Measurements from ENCODE around the gene TAMALIN.

TAMALIN gene

DNA sequence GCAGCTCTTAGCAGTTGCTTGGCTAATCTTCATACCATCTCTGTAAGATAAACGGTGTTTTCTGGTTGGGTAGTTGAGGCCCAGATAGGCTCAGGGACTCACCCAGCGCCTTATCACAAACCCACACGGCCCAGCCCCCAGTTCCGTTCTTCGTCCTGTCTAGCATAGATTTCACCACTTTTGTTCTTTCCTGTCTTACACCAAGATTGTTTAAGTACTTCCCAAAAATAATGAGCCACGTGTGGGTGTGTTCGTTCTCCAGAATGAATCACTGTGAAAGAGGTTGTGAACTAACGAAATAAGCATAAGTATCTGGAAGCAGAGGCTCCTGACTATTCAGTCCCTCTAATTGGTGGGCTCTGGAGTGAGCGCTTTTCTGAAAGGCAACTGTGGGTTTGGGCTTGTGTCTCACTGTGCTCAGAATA lies 33.9 kb upstream of the TAMALIN start:
- Histone ChIP-seq H3K9me3 (ENCODE audit: control extremely low read depth in 1 of 5, control insufficient read depth in 4 of 5, insufficient read depth in 2 of 5, low read depth in 1 of 5, low read length in 4 of 5) (no peaks in the 10 kb centered on the region), H3K36me3 (ENCODE audit: control insufficient read depth in 4 of 4, insufficient read depth in 4 of 4, low read length in 3 of 4) (peaks cover 0 to 22% (median 16%) of the 10 kb centered on the region in 4 experiments), H3K27me3 (replicated peaks in 2 of 5; ENCODE audit: control insufficient read depth in 4 of 5, insufficient read depth in 5 of 5, low read length in 4 of 5) (no peaks in the 10 kb centered on the region), H3K4me1 (ENCODE audit: control extremely low read depth in 1 of 4, control insufficient read depth in 4 of 4, insufficient read depth in 4 of 4, low read length in 3 of 4) (peaks cover 49 to 79% (median 57%) of the 10 kb centered on the region in 4 experiments), H3K27ac (ENCODE audit: insufficient read depth in 1 of 2, low read depth in 1 of 2, low read length in 2 of 2, poor library complexity in 1 of 2, severe bottlenecking in 2 of 2) (no peak overlapping the region), H3K4me3 (ENCODE audit: control insufficient read depth in 1 of 7, extremely low read depth in 1 of 7, insufficient read depth in 4 of 7, low read depth in 2 of 7, low read length in 6 of 7) (peak overlapping the region in 4 of 7 experiments; percentile 5 to 61 (median 26))
- POLR2A ChIA-PET: interaction anchor here (0.6 to 1.2 kb wide), 2 partner anchors 15 to 24 kb away, joined by 3 read pairs; no protein-coding TSS in a partner anchor
- DNase-seq: peak; percentile 87 to 95 (median 92)
- CTCF ChIA-PET: interaction anchor here (1.1 to 2.7 kb wide), 3 partner anchors 23 to 53 kb away, joined by 3 to 10 read pairs (median 8); no protein-coding TSS in a partner anchor
- 0% methylated on average over 6 of the region's 9 CpGs for WGBS (ENCODE audit: insufficient coverage)

DNA sequence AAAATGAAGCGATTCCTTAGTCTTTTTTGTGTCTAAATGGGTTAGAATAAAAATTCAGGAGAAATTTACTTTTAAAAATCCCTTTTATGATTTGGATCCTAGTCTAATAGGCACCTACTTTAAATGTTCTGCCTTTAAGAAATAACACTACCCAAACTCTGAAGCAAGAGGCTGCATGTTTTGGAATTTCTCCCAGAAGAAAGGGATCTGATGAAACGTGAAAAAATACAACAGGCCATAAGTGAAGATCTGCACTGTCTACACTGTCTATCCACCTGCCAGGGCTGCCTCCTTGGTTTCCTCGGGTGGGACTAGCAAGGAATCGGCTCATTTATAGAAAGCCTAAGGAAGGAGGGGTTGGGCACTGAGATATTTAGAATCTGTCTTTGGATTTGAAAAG lies 33.2 kb upstream of the TAMALIN start:
- H3K27me3 ChIP-seq (replicated peaks in 2 of 5; ENCODE audit: control insufficient read depth in 4 of 5, insufficient read depth in 5 of 5, low read length in 4 of 5): no peaks in the 10 kb centered on the region
- WGBS (ENCODE audit: insufficient coverage): 80% methylated on average over 2 of the region's 4 CpGs
- CTCF ChIA-PET: interaction anchor here (1.5 kb wide), 1 partner anchor 23 kb away, joined by 3 read pairs; no protein-coding TSS in a partner anchor
- H3K4me1 ChIP-seq (ENCODE audit: control extremely low read depth in 1 of 4, control insufficient read depth in 4 of 4, insufficient read depth in 4 of 4, low read length in 3 of 4): peaks cover 49 to 79% (median 57%) of the 10 kb centered on the region in 4 experiments
- H3K27ac ChIP-seq (ENCODE audit: insufficient read depth in 1 of 2, low read depth in 1 of 2, low read length in 2 of 2, poor library complexity in 1 of 2, severe bottlenecking in 2 of 2): no peak overlapping the region
- DNase-seq: no peak
- no peaks in the 10 kb centered on the region for H3K9me3 ChIP-seq (ENCODE audit: control extremely low read depth in 1 of 5, control insufficient read depth in 4 of 5, insufficient read depth in 2 of 5, low read depth in 1 of 5, low read length in 4 of 5)
- no peak overlapping the region for H3K4me3 ChIP-seq (ENCODE audit: control insufficient read depth in 1 of 7, extremely low read depth in 1 of 7, insufficient read depth in 4 of 7, low read depth in 2 of 7, low read length in 6 of 7)
- POLR2A ChIA-PET: no interaction called here
- peaks cover 0 to 27% (median 16%) of the 10 kb centered on the region in 4 experiments for H3K36me3 ChIP-seq (ENCODE audit: control insufficient read depth in 4 of 4, insufficient read depth in 4 of 4, low read length in 3 of 4)

DNA sequence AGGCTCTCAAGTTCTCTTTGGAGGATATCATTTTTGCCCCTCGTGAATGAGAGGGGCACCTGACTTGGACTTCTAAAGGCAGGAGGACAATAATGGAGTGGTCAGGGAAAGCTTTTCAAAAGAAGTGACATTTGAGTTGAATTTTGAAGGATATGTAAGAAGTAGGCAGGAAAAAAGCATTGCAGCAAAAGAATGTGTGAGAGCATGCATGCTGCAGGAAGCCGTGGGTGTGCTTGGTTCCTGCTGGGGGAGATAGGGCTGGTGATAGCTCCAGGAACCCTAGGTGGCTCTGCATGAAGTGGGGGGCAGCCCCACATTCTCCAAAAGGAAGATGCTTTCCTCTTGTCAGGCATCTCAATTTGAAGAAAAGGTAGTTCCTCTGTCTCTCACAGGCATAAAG lies 32.1 kb upstream of the TAMALIN start:
- Histone ChIP-seq H3K4me3 (ENCODE audit: control insufficient read depth in 1 of 7, extremely low read depth in 1 of 7, insufficient read depth in 4 of 7, low read depth in 2 of 7, low read length in 6 of 7) (peak overlapping the region in 3 of 7 experiments; percentile 8 to 35 (median 9)), H3K27me3 (replicated peaks in 2 of 5; ENCODE audit: control insufficient read depth in 4 of 5, insufficient read depth in 5 of 5, low read length in 4 of 5) (no peaks in the 10 kb centered on the region), H3K9me3 (ENCODE audit: control extremely low read depth in 1 of 5, control insufficient read depth in 4 of 5, insufficient read depth in 2 of 5, low read depth in 1 of 5, low read length in 4 of 5) (no peaks in the 10 kb centered on the region), H3K36me3 (ENCODE audit: control insufficient read depth in 4 of 4, insufficient read depth in 4 of 4, low read length in 3 of 4) (peaks cover 0 to 29% (median 16%) of the 10 kb centered on the region in 4 experiments), H3K27ac (ENCODE audit: insufficient read depth in 1 of 2, low read depth in 1 of 2, low read length in 2 of 2, poor library complexity in 1 of 2, severe bottlenecking in 2 of 2) (no peak overlapping the region), H3K4me1 (ENCODE audit: control extremely low read depth in 1 of 4, control insufficient read depth in 4 of 4, insufficient read depth in 4 of 4, low read length in 3 of 4) (peaks cover 49 to 79% (median 57%) of the 10 kb centered on the region in 4 experiments)
- POLR2A ChIA-PET: interaction anchor here (0.8 kb wide), 1 partner anchor 48 kb away, joined by 5 read pairs; no protein-coding TSS in a partner anchor
- CTCF ChIA-PET: interaction anchor here (0.7 to 2.7 kb wide), 12 partner anchors 8 to 85 kb away, joined by 3 to 13 read pairs (median 4); no protein-coding TSS in a partner anchor
- 0% methylated on average over 2 of the region's 2 CpGs for WGBS (ENCODE audit: insufficient coverage)
- no peak for DNase-seq

DNA sequence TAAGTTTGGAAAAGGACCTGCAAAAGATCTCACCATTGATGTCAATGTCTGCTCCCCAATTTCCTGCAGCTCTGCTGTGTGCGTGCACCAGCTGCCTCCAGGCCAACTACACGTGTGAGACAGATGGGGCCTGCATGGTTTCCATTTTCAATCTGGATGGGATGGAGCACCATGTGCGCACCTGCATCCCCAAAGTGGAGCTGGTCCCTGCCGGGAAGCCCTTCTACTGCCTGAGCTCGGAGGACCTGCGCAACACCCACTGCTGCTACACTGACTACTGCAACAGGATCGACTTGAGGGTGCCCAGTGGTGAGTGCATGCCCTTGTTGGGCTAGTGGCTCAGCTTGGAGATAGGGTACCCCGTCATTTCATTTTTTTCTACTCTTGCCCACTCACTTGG lies 31.6 kb upstream of the TAMALIN start:
- no peak for DNase-seq
- ChIA-PET POLR2A (interaction anchor here (0.8 kb wide), 1 partner anchor 48 kb away, joined by 5 read pairs; no protein-coding TSS in a partner anchor), CTCF (interaction anchor here (0.7 to 2.7 kb wide), 11 partner anchors 9 to 86 kb away, joined by 3 to 13 read pairs (median 4); no protein-coding TSS in a partner anchor)
- 89% methylated on average over 5 of the region's 8 CpGs for WGBS (ENCODE audit: insufficient coverage)
- no peaks in the 10 kb centered on the region for H3K9me3 ChIP-seq (ENCODE audit: control extremely low read depth in 1 of 5, control insufficient read depth in 4 of 5, insufficient read depth in 2 of 5, low read depth in 1 of 5, low read length in 4 of 5)
- no peaks in the 10 kb centered on the region for H3K27me3 ChIP-seq (replicated peaks in 2 of 5; ENCODE audit: control insufficient read depth in 4 of 5, insufficient read depth in 5 of 5, low read length in 4 of 5)
- H3K4me3 ChIP-seq (ENCODE audit: control insufficient read depth in 1 of 7, extremely low read depth in 1 of 7, insufficient read depth in 4 of 7, low read depth in 2 of 7, low read length in 6 of 7): no peak overlapping the region
- no peak overlapping the region for H3K27ac ChIP-seq (ENCODE audit: insufficient read depth in 1 of 2, low read depth in 1 of 2, low read length in 2 of 2, poor library complexity in 1 of 2, severe bottlenecking in 2 of 2)
- H3K4me1 ChIP-seq (ENCODE audit: control extremely low read depth in 1 of 4, control insufficient read depth in 4 of 4, insufficient read depth in 4 of 4, low read length in 3 of 4): peaks cover 49 to 76% (median 53%) of the 10 kb centered on the region in 4 experiments
- peaks cover 0 to 30% (median 17%) of the 10 kb centered on the region in 4 experiments for H3K36me3 ChIP-seq (ENCODE audit: control insufficient read depth in 4 of 4, insufficient read depth in 4 of 4, low read length in 3 of 4)

DNA sequence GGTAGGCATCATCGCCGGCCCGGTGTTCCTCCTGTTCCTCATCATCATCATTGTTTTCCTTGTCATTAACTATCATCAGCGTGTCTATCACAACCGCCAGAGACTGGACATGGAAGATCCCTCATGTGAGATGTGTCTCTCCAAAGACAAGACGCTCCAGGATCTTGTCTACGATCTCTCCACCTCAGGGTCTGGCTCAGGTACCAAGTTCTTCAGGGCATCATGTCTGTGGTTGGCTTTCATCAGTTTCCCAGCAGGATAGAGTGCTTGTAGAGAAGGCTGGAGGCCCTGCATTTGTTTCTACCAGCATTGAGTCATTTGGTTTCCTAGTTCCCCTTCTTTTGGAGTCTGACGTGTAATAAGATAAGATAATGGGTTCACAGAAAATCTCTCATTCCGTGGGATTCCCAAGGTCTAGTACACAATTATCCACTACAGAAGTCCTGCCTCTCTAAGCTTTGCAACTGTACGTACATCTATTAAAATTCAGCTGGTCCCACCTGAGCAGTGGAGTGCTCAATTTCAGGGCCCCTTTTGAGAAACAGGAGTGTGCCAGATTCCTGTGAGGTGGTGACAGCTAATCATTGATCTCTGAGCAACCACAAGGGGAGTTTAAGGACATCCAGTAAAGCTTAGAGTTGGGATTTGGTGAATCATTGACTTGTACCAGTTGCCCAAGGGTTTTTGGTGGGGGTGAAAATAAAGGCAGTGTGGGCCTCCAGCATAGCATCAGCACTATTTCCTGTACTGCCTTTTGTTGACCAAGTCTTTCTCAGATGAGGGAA lies 30.2 kb upstream of the TAMALIN start:
- no peaks in the 10 kb centered on the region for H3K9me3 ChIP-seq (ENCODE audit: control extremely low read depth in 1 of 5, control insufficient read depth in 4 of 5, insufficient read depth in 2 of 5, low read depth in 1 of 5, low read length in 4 of 5)
- no peak overlapping the region for H3K4me3 ChIP-seq (ENCODE audit: control insufficient read depth in 1 of 7, extremely low read depth in 1 of 7, insufficient read depth in 4 of 7, low read depth in 2 of 7, low read length in 6 of 7)
- H3K36me3 ChIP-seq (ENCODE audit: control insufficient read depth in 4 of 4, insufficient read depth in 4 of 4, low read length in 3 of 4): peaks cover 0 to 34% (median 22%) of the 10 kb centered on the region in 4 experiments
- ChIA-PET CTCF (interaction anchor here (0.9 to 2.7 kb wide), 18 partner anchors 16 to 108 kb away, joined by 3 to 13 read pairs (median 4); no protein-coding TSS in a partner anchor), POLR2A (no interaction called here)
- no peak overlapping the region for H3K27ac ChIP-seq (ENCODE audit: insufficient read depth in 1 of 2, low read depth in 1 of 2, low read length in 2 of 2, poor library complexity in 1 of 2, severe bottlenecking in 2 of 2)
- H3K4me1 ChIP-seq (ENCODE audit: control extremely low read depth in 1 of 4, control insufficient read depth in 4 of 4, insufficient read depth in 4 of 4, low read length in 3 of 4): peaks cover 37 to 66% (median 43%) of the 10 kb centered on the region in 4 experiments
- WGBS (ENCODE audit: insufficient coverage): 100% methylated on average over 5 of the region's 10 CpGs
- no peak for DNase-seq
- no peaks in the 10 kb centered on the region for H3K27me3 ChIP-seq (replicated peaks in 2 of 5; ENCODE audit: control insufficient read depth in 4 of 5, insufficient read depth in 5 of 5, low read length in 4 of 5)

DNA sequence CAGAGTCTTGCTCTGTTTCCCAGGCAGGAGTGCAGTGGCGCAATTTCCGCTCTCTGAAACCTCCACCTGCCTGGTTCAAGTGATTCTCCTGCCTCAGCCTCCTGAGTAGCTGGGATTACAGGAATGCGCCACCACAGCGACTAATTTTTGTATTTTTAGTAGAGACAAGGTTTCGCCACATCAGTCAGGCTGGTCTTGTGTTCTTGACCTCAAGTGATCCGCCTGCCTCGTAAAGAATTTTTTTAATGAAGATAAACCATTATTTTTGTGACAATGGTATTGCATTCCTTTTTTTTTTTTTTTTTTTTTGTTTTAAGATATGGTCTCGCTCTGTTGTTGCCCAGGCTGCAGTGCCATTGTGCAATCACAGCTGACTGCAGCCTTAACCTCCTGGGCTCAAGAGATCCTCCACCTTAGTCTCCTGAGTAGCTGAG lies 29.4 kb upstream of the TAMALIN start:
- 100% methylated on average over 5 of the region's 8 CpGs for WGBS (ENCODE audit: insufficient coverage)
- Histone ChIP-seq H3K27me3 (replicated peaks in 2 of 5; ENCODE audit: control insufficient read depth in 4 of 5, insufficient read depth in 5 of 5, low read length in 4 of 5) (no peaks in the 10 kb centered on the region), H3K9me3 (ENCODE audit: control extremely low read depth in 1 of 5, control insufficient read depth in 4 of 5, insufficient read depth in 2 of 5, low read depth in 1 of 5, low read length in 4 of 5) (no peaks in the 10 kb centered on the region), H3K4me1 (ENCODE audit: control extremely low read depth in 1 of 4, control insufficient read depth in 4 of 4, insufficient read depth in 4 of 4, low read length in 3 of 4) (peaks cover 30 to 58% (median 35%) of the 10 kb centered on the region in 4 experiments), H3K4me3 (ENCODE audit: control insufficient read depth in 1 of 7, extremely low read depth in 1 of 7, insufficient read depth in 4 of 7, low read depth in 2 of 7, low read length in 6 of 7) (no peak overlapping the region), H3K36me3 (ENCODE audit: control insufficient read depth in 4 of 4, insufficient read depth in 4 of 4, low read length in 3 of 4) (peaks cover under 1 to 40% (median 26%) of the 10 kb centered on the region in 4 experiments), H3K27ac (ENCODE audit: insufficient read depth in 1 of 2, low read depth in 1 of 2, low read length in 2 of 2, poor library complexity in 1 of 2, severe bottlenecking in 2 of 2) (no peak overlapping the region)
- no peak for DNase-seq
- CTCF ChIA-PET: interaction anchor here (0.8 to 2.7 kb wide), 25 partner anchors 12 to 157 kb away, joined by 3 to 17 read pairs (median 4); no protein-coding TSS in a partner anchor
- POLR2A ChIA-PET: interaction anchor here (0.5 kb wide), 1 partner anchor 64 kb away, joined by 3 read pairs; no protein-coding TSS in a partner anchor
